T-cell (primary cell): ENCODE data around the gene FHL1. TPM values are rescaled to one million over a fixed set of nuclear protein-coding genes. Genes with fewer than 3 reads are reported as not detected.

ENCODE experiments used
- ATAC-seq, 4 experiments: fragments of 200-7000 bp in 3 of 4; fragments of 150-1000 bp in 1 of 4; cut with Tn5 transposase; replicated peaks in 1 of 4; 1 replicate in 3 of 4; 2 replicates in 1 of 4; pipeline ENCODE4 v1.10.0; 2021; ENCODE audit warnings: moderate library complexity in 3 of 4, mild to moderate bottlenecking in 2 of 4, moderate number of reproducible peaks in 1 of 4
- CTCF ChIA-PET, 2 donors: fragments of 300-600 bp; sonication (Branson Sonifier 250); formaldehyde crosslinking; loops; one replicate each; lab custom pipeline; 2022; ENCODE audit warnings: antibody characterized with exemption in 2 of 2; lab: Charles Lee
- POLR2A ChIA-PET, 2 donors: fragments of 300-600 bp; sonication (Branson Sonifier 250); formaldehyde crosslinking; loops; one replicate each; lab custom pipeline; 2022; ENCODE audit warnings: antibody characterized with exemption in 2 of 2; lab: Charles Lee
- DNase-seq, 35 experiments: peaks; one replicate each; pipeline versions ENCODE4 v3.0.0 to v3.0.0-alpha.2; 2013 to 2023
- H3K27ac ChIP-seq: one replicate; pipeline ENCODE4 v1.5.1; 2013; ENCODE audit warnings: low read length
- H3K27me3 ChIP-seq, 2 experiments: replicated peaks in 1 of 2; 1 replicate in 1 of 2; 2 replicates in 1 of 2; pipeline versions ENCODE4 v1.6.1 to v1.7.0; 2013; ENCODE audit warnings: low read length in 1 of 2, mixed read lengths in 1 of 2; ENCODE audit not compliant: control insufficient read depth in 2 of 2, insufficient read depth in 2 of 2; ENCODE audit errors: extremely low read depth in 1 of 2
- H3K36me3 ChIP-seq, 2 donors: 1 replicate in 1 of 2; 2 replicates in 1 of 2; pipeline versions ENCODE4 v1.6.1 to v1.7.0; 2013; ENCODE audit warnings: low read length in 1 of 2; ENCODE audit not compliant: control insufficient read depth in 2 of 2, insufficient read depth in 1 of 2; ENCODE audit errors: extremely low read depth in 1 of 2
- H3K4me1 ChIP-seq, 2 experiments: 1 replicate in 1 of 2; 2 replicates in 1 of 2; pipeline versions ENCODE4 v1.6.1 to v1.7.0; 2013; ENCODE audit warnings: low read length in 2 of 2, mixed read lengths in 1 of 2; ENCODE audit not compliant: insufficient read depth in 2 of 2, control insufficient read depth in 1 of 2; ENCODE audit errors: extremely low read depth in 1 of 2
- H3K4me3 ChIP-seq, 2 donors: 1 replicate in 1 of 2; 2 replicates in 1 of 2; pipeline versions ENCODE4 v1.5.1 to v1.7.0; 2013; ENCODE audit warnings: mild to moderate bottlenecking in 2 of 2, low read length in 1 of 2, moderate library complexity in 1 of 2; ENCODE audit not compliant: control insufficient read depth in 1 of 2; ENCODE audit errors: extremely low read depth in 1 of 2
- H3K9me3 ChIP-seq: 2 replicates; pipeline ENCODE4 v1.7.0; 2013
- H3K27ac Mint-ChIP-seq, 2 donors: one replicate each; pipeline ENCODE4 v1.8.0; 2020 to 2021; ENCODE audit warnings: mild to moderate bottlenecking in 2 of 2, mixed read lengths in 2 of 2
- H3K27me3 Mint-ChIP-seq, 2 donors: one replicate each; pipeline ENCODE4 v1.8.0; 2021 to 2022; ENCODE audit warnings: mixed read lengths in 2 of 2
- H3K36me3 Mint-ChIP-seq: one replicate; pipeline ENCODE4 v1.8.0; 2021; ENCODE audit warnings: mixed read lengths
- H3K4me1 Mint-ChIP-seq, 3 donors: one replicate each; pipeline ENCODE4 v1.8.0; 2020 to 2022; ENCODE audit warnings: mixed read lengths in 3 of 3, mild to moderate bottlenecking in 1 of 3
- H3K4me3 Mint-ChIP-seq, 3 donors: one replicate each; pipeline ENCODE4 v1.8.0; 2020 to 2022; ENCODE audit warnings: mild to moderate bottlenecking in 3 of 3, mixed read lengths in 3 of 3, moderate library complexity in 3 of 3
- H3K9me3 Mint-ChIP-seq, 3 donors: one replicate each; pipeline ENCODE4 v1.8.0; 2020 to 2022; ENCODE audit warnings: mixed read lengths in 3 of 3
- whole genome bisulfite sequencing: methylation state at CpG from one replicate; pipeline ENCODE4 v1.1.5; 2013; ENCODE audit warnings: missing lambda C conversion rate; ENCODE audit not compliant: insufficient coverage; 5-methylcytosine and 5-hydroxymethylcytosine counted together
- total RNA-seq, 35 experiments: library from RNA in 6 of 35; stranded (reverse) in 6 of 35; fragments of 120-200 nt in 1 of 35; gene quantifications; one replicate each; pipeline versions ENCODE4 v1.2.1 to v1.2.4 and lab custom pipeline; 2013 to 2026

FHL1 gene
- total RNA-seq, 5 donors from 2014 or later (not counting 1 experiment from before 2014, with no cell fraction given): 14.1 to 32.8 (median 26.0) TPM

DNA sequence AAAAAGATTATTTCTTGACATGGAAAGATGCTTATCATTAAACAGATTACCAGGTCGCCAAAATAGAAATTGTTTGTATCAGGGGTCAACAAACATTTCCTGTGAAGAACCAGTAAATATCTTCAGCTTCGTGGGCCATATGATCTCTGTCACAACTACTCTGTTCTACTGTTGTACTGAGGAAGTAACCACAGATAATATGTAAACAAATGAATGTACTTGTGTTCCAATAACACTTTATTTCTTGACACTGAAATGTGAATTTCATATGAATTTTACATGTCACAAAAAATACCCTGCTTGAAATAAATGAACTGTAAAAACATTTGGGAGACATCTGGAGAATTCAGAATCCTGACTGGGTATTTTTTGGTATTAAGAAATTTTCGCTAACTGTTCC, 4.7 kb upstream of the FHL1 start:
- Mint-ChIP-seq H3K4me3 (no peak overlapping the region), H3K27me3 (peaks cover 0 to 17% of the 10 kb centered on the region in 2 donors), H3K27ac (peak overlapping the region in 1 of 2 donors; percentile 55), H3K36me3 (no peaks in the 10 kb centered on the region), H3K9me3 (no peaks in the 10 kb centered on the region), H3K4me1 (peaks cover 20 to 37% (median 34%) of the 10 kb centered on the region in 3 donors)
- no peaks in the 10 kb centered on the region for H3K27me3 ChIP-seq
- WGBS: no CpG with 5 or more reads among the region's 3 CpGs
- no peaks in the 10 kb centered on the region for H3K36me3 ChIP-seq
- ATAC-seq: no peak
- H3K27ac ChIP-seq: no peak overlapping the region
- peaks cover 0 to 21% of the 10 kb centered on the region in 2 experiments for H3K4me1 ChIP-seq
- no peak overlapping the region for H3K4me3 ChIP-seq
- CTCF ChIA-PET: no interaction called here
- no peak for DNase-seq
- H3K9me3 ChIP-seq: no peaks in the 10 kb centered on the region
- POLR2A ChIA-PET: no interaction called here

- ChIA-PET POLR2A (interaction anchor here in 1 of 2 donors (0.6 kb wide), 1 partner anchor 127 kb away, joined by 14 read pairs; no protein-coding TSS in a partner anchor), CTCF (interaction anchor here in 1 of 2 donors (0.6 kb wide), 1 partner anchor 503 kb away, joined by 4 read pairs; no protein-coding TSS in a partner anchor)
- peak overlapping the region in 1 of 2 donors; percentile 15 for H3K4me3 ChIP-seq
- 20% methylated on average over 1 of the region's 8 CpGs for WGBS
- ATAC-seq: peak in 3 of 4 experiments; percentile 19 to 40 (median 23)
- DNase-seq: peak in 3 of 35 experiments; percentile 7 to 35 (median 25)
- H3K27me3 Mint-ChIP-seq: peaks cover 0 to 17% of the 10 kb centered on the region in 2 donors
- H3K4me1 ChIP-seq: peaks cover 0 to 21% of the 10 kb centered on the region in 2 experiments
- no peaks in the 10 kb centered on the region for H3K9me3 Mint-ChIP-seq
- H3K27ac ChIP-seq: peak overlapping the region; percentile 47
- H3K9me3 ChIP-seq: no peaks in the 10 kb centered on the region
- H3K4me3 Mint-ChIP-seq: peak overlapping the region; percentile 28 to 87 (median 71)
- no peaks in the 10 kb centered on the region for H3K27me3 ChIP-seq
- H3K36me3 ChIP-seq: no peaks in the 10 kb centered on the region
- peaks cover 23 to 41% (median 34%) of the 10 kb centered on the region in 3 donors for H3K4me1 Mint-ChIP-seq
- peak overlapping the region; percentile 80 to 87 for H3K27ac Mint-ChIP-seq
- H3K36me3 Mint-ChIP-seq: no peaks in the 10 kb centered on the region
These were observed 3.6 kb upstream of the FHL1 start for GRCh38 chrX:136143711-136144110.

DNA sequence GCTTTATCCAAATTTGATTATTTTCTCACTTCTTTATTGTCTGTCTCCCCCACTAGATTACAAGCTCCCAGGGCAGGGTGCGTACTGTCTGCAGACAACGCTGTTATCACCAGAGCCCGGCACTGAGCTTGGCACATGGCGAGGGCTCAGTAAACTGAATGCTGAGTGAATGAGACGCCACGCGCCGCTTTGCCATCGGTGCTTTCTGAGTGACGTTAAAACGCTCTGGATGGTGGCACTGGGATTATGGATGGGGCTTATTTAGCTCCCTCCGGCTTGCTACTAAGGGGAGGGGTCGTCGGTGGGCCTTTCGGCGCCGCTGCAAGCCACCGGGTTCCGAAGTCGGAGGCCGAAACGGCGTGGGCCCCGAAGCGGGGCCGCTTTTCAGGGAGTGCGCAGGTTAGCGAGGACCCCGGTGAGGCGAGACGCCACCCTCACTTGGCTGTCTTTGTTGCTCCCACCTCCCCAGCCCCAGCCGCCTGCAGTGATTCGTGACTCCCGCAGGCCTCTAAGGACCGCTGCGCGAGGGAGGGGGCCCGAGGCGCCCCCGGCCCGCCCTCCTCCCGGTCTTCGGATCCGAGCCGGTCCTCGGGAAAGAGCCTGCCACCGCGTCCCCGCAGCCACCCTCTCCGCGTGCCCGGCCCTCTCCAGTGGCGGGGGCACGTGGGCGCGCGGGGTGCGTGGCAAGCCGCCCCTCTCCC, 569 bp upstream of the FHL1 start:
- Histone ChIP-seq H3K4me1 (peaks cover 0 to 21% of the 10 kb centered on the region in 2 experiments), H3K27ac (peak overlapping the region; percentile 65), H3K9me3 (no peaks in the 10 kb centered on the region), H3K4me3 (peak overlapping the region; percentile 60 to 64), H3K36me3 (no peaks in the 10 kb centered on the region), H3K27me3 (no peaks in the 10 kb centered on the region)
- Mint-ChIP-seq H3K9me3 (no peaks in the 10 kb centered on the region), H3K27me3 (peaks cover 0 to 22% of the 10 kb centered on the region in 2 donors), H3K4me1 (peaks cover 27 to 49% (median 34%) of the 10 kb centered on the region in 3 donors), H3K27ac (peak overlapping the region; percentile 81 to 82), H3K36me3 (no peaks in the 10 kb centered on the region), H3K4me3 (peak overlapping the region; percentile 79 to 90 (median 87))
- ChIA-PET CTCF (no interaction called here), POLR2A (no interaction called here)
- WGBS: 0% methylated on average over 20 of the region's 59 CpGs
- ATAC-seq (peak; percentile 50 to 60 (median 56)), DNase-seq (peak in 12 of 35 experiments; percentile 1 to 37 (median 21))

DNA sequence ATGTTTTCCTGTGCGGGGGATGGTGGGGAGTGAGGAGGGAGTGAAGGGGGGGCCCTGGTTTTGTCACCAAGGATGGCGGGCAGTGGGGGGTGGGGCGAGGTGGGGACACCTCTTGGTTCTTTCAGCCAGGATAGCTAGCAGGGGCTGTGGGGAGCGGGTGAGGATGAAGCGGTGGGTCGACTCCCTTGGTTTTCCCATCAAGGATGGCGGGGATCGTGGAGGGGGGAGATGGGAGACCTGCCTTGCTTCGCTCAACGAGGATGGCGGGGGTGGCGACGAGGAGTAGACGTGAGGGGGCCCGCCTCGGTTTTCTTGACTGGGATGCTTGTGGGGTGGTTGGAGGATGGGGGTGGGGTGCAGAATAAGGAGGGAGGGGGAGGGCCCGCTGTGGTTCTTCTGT, 643 bp downstream of the FHL1 start:
- Mint-ChIP-seq H3K27me3 (peaks cover 0 to 27% of the 10 kb centered on the region in 2 donors), H3K4me1 (peaks cover 23 to 49% (median 39%) of the 10 kb centered on the region in 3 donors), H3K9me3 (no peaks in the 10 kb centered on the region), H3K4me3 (peak overlapping the region; percentile 53 to 77 (median 73)), H3K36me3 (no peaks in the 10 kb centered on the region), H3K27ac (peak overlapping the region in 1 of 2 donors; percentile 27)
- Histone ChIP-seq H3K27me3 (no peaks in the 10 kb centered on the region), H3K9me3 (no peaks in the 10 kb centered on the region), H3K36me3 (no peaks in the 10 kb centered on the region), H3K4me3 (peak overlapping the region in 1 of 2 donors; percentile 34), H3K4me1 (peaks cover 0 to 21% of the 10 kb centered on the region in 2 experiments), H3K27ac (no peak overlapping the region)
- POLR2A ChIA-PET: no interaction called here
- CTCF ChIA-PET: no interaction called here
- WGBS: no CpG with 5 or more reads among the region's 17 CpGs
- no peak for ATAC-seq
- peak in 1 of 35 experiments; percentile 8 for DNase-seq

- Mint-ChIP-seq H3K9me3 (no peaks in the 10 kb centered on the region), H3K4me3 (peak overlapping the region; percentile 53 to 77 (median 73)), H3K36me3 (no peaks in the 10 kb centered on the region), H3K27ac (peak overlapping the region in 1 of 2 donors; percentile 49), H3K4me1 (peaks cover 22 to 48% (median 39%) of the 10 kb centered on the region in 3 donors), H3K27me3 (peaks cover 0 to 27% of the 10 kb centered on the region in 2 donors)
- H3K27ac ChIP-seq: no peak overlapping the region
- H3K4me1 ChIP-seq: peaks cover 0 to 20% of the 10 kb centered on the region in 2 experiments
- POLR2A ChIA-PET: no interaction called here
- DNase-seq (peak in 1 of 35 experiments; percentile 5), ATAC-seq (no peak)
- no peak overlapping the region for H3K4me3 ChIP-seq
- no CpG with 5 or more reads among the region's 17 CpGs for WGBS
- no peaks in the 10 kb centered on the region for H3K9me3 ChIP-seq
- CTCF ChIA-PET: no interaction called here
- no peaks in the 10 kb centered on the region for H3K27me3 ChIP-seq
- H3K36me3 ChIP-seq: no peaks in the 10 kb centered on the region
These were observed 1.1 kb downstream of the FHL1 start for GRCh38 chrX:136148391-136148790.

GRCh38 chrX:136154998-136155397, 7.7 kb downstream of the FHL1 start:
- WGBS: 40% methylated on average over 2 of the region's 5 CpGs

More at GRCh38 chrX:136154998-136155397, 7.7 kb downstream of the FHL1 start:
- Histone ChIP-seq H3K4me3 (no peak overlapping the region), H3K4me1 (no peaks in the 10 kb centered on the region), H3K36me3 (no peaks in the 10 kb centered on the region), H3K27me3 (no peaks in the 10 kb centered on the region), H3K27ac (no peak overlapping the region), H3K9me3 (no peaks in the 10 kb centered on the region)
- Mint-ChIP-seq H3K4me1 (peaks cover 12 to 31% (median 26%) of the 10 kb centered on the region in 3 donors), H3K36me3 (no peaks in the 10 kb centered on the region), H3K27ac (no peak overlapping the region), H3K4me3 (no peak overlapping the region), H3K27me3 (peaks cover 0 to 5% of the 10 kb centered on the region in 2 donors), H3K9me3 (no peaks in the 10 kb centered on the region)
- ChIA-PET POLR2A (no interaction called here), CTCF (no interaction called here)
- DNase-seq (no peak), ATAC-seq (no peak)
